Ascending aorta (tissue), 2 donors: Measurements from ENCODE around the gene ZMYND8. TPM values are rescaled to one million over a fixed set of nuclear protein-coding genes. Genes with fewer than 3 reads are reported as not detected.

Source experiments
- DNase-seq, 2 donors: peaks; one replicate each; pipeline ENCODE4 v3.0.0-alpha.2; 2019; ENCODE audit warnings: low spot score in 2 of 2
- H3K27ac ChIP-seq, 2 donors: fragments of 200-600 bp; sonication (generic); one replicate each; pipeline ENCODE4 v1.5.1; 2016 to 2017; ENCODE audit warnings: mild to moderate bottlenecking in 1 of 2
- H3K27me3 ChIP-seq: fragments of 200-600 bp; sonication (generic); one replicate; pipeline ENCODE4 v1.5.1; 2017
- H3K36me3 ChIP-seq, 2 donors: fragments of 200-600 bp; sonication (generic); one replicate each; pipeline ENCODE4 v1.5.1; 2016
- H3K4me1 ChIP-seq, 2 donors: fragments of 200-600 bp; sonication (generic); one replicate each; pipeline ENCODE4 v1.5.1; 2016 to 2017; ENCODE audit warnings: mild to moderate bottlenecking in 1 of 2
- H3K4me3 ChIP-seq, 2 donors: fragments of 200-600 bp; sonication (generic); one replicate each; pipeline ENCODE4 v1.5.1; 2016 to 2017; ENCODE audit warnings: mild to moderate bottlenecking in 1 of 2
- H3K9me3 ChIP-seq, 2 donors: fragments of 200-600 bp; sonication (generic); one replicate each; pipeline ENCODE4 v1.5.1; 2016
- intact Hi-C: fragments of 100-400 bp; cut with DNase I; formaldehyde crosslinking; loops from one replicate; pipeline ENCODE4 v1.15.1; 2023
- total RNA-seq: library from RNA; depleted of rRNA; stranded (reverse); fragments of >200 nt; gene quantifications from one replicate; pipeline ENCODE4 v1.1.0, GENCODE V29; 2016
- TF ChIP-seq, protein P1 (sequence below), 3 experiments: fragments of 200-600 bp in 2 of 3; fragments of 450-650 bp in 1 of 3; sonication (generic) in 2 of 3; IDR thresholded peaks; one replicate each; pipeline ENCODE4 v1.5.1; 2016 to 2019; ENCODE audit warnings: antibody characterized with exemption in 3 of 3, mild to moderate bottlenecking in 1 of 3, moderate library complexity in 1 of 3

The ZMYND8 gene
- total RNA-seq, 1 donor from 2014 or later = 23.2 TPM

- Histone ChIP-seq H3K9me3 (no peaks in the 10 kb centered on the region), H3K4me3 (no peak overlapping the region), H3K27ac (peak overlapping the region in 1 of 2 donors; percentile 6), H3K27me3 (no peaks in the 10 kb centered on the region), H3K36me3 (no peaks in the 10 kb centered on the region), H3K4me1 (peaks cover 8 to 16% of the 10 kb centered on the region in 2 donors)
- TF ChIP-seq, protein P1, sequence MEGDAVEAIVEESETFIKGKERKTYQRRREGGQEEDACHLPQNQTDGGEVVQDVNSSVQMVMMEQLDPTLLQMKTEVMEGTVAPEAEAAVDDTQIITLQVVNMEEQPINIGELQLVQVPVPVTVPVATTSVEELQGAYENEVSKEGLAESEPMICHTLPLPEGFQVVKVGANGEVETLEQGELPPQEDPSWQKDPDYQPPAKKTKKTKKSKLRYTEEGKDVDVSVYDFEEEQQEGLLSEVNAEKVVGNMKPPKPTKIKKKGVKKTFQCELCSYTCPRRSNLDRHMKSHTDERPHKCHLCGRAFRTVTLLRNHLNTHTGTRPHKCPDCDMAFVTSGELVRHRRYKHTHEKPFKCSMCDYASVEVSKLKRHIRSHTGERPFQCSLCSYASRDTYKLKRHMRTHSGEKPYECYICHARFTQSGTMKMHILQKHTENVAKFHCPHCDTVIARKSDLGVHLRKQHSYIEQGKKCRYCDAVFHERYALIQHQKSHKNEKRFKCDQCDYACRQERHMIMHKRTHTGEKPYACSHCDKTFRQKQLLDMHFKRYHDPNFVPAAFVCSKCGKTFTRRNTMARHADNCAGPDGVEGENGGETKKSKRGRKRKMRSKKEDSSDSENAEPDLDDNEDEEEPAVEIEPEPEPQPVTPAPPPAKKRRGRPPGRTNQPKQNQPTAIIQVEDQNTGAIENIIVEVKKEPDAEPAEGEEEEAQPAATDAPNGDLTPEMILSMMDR (IDR thresholded peaks at IDR 0.05) = no peak
- DNase-seq = no peak
- intact Hi-C loops = no loop called here
Observed at GRCh38 chr20:47365023-47365764, 8.7 kb upstream of the ZMYND8 start.

GRCh38 chr20:47362361-47363219 is 6.1 kb upstream of the ZMYND8 start:
- no peak for DNase-seq
- Histone ChIP-seq H3K36me3 (no peaks in the 10 kb centered on the region), H3K4me1 (peaks cover 30 to 42% of the 10 kb centered on the region in 2 donors), H3K4me3 (no peak overlapping the region), H3K27me3 (no peaks in the 10 kb centered on the region), H3K27ac (peak overlapping the region; percentile 95 to 99), H3K9me3 (no peaks in the 10 kb centered on the region)
- TF ChIP-seq, protein P1 (IDR thresholded peaks at IDR 0.05) = no peak
- intact Hi-C loops = no loop called here

DNA sequence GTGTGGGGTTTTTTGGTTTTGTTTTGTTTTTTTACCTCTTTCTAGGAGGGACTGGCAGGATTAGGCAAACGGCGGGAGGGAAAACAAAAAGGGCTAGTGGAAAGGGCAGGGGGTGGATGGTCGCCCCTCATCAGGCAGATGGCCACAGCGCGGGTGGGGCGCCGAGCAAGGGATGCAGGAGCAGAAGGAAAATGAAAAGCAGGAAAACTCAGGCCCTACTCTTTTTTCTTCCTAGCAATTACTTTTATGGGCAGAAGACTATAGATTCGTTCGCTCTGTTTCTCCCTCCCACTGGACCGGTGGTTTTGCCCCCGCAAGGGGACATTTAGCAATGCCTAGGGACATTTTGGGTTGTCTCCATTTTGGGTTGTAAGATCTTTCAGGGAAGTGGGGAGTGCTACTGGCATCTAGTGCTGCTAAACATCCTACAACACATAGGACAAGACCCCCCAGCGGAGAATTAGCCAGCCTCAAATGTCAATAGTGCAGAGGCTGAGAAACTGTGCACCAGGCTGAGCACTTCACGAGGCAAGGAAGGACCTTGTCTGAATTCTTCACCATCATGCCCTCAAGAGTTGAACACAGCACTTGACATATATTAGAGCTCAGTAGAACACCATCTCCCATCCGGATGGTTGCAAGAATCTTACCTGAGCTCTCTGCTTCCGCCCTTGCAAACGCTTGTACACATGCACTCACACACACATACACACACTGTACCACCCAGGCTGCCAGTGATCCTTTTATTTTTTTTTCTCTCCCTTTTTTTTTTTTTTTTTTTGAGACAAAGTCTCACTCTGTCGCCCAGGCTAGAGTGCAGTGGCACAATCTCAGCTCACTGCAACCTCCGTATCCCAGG is 4.8 kb upstream of the ZMYND8 start:
- no peaks in the 10 kb centered on the region for H3K9me3 ChIP-seq

GRCh38 chr20:47360297-47361056 is 4.0 kb upstream of the ZMYND8 start:
- peak; percentile 72 to 95 for DNase-seq
- TF ChIP-seq, protein P1 (IDR thresholded peaks at IDR 0.05) = no peak
- Histone ChIP-seq H3K9me3 (no peaks in the 10 kb centered on the region), H3K27me3 (no peaks in the 10 kb centered on the region), H3K27ac (peak overlapping the region; percentile 95 to 99), H3K36me3 (no peaks in the 10 kb centered on the region), H3K4me1 (peaks cover 43 to 62% of the 10 kb centered on the region in 2 donors), H3K4me3 (peak overlapping the region; percentile 28 to 37)
- intact Hi-C loops = loop anchor here (1.0 to 2.0 kb wide), 3 partner anchors 24 to 86 kb away; no protein-coding TSS in a partner anchor

More for the DNA sequence above, 4.8 kb upstream of the ZMYND8 start:
- Histone ChIP-seq H3K27ac (peak overlapping the region; percentile 95 to 99), H3K4me3 (peak overlapping the region; percentile 28 to 37), H3K4me1 (peaks cover 42 to 55% of the 10 kb centered on the region in 2 donors), H3K27me3 (no peaks in the 10 kb centered on the region), H3K36me3 (no peaks in the 10 kb centered on the region)
- no peak for DNase-seq
- TF ChIP-seq, protein P1 (IDR thresholded peaks at IDR 0.05) = no peak
- intact Hi-C loops = loop anchor here (2.0 kb wide), 1 partner anchor 24 kb away; no protein-coding TSS in a partner anchor
